ENCODE data around the gene C1orf74. TPM values are rescaled to one million over a fixed set of nuclear protein-coding genes. Genes with fewer than 3 reads are reported as not detected.
A peak's percentile ranks its signal among the peaks of the same experiment; 100 is the strongest.

The C1orf74 gene
- polyA plus RNA-seq, 2 of the 4 experiments (the other 2 are of a cell fraction) = 2.4 to 3.3 TPM

- peak; percentile 95 to 97 for DNase-seq (ENCODE audit: low read depth in 1 of 2, low spot score in 1 of 2)
- 8% methylated on average over 37 of the region's 37 CpGs for WGBS (ENCODE audit: missing lambda C conversion rate)
- H3K27ac ChIP-seq = peak overlapping the region; percentile 41 to 74; a peak in 5 of 6 replicates
- H3K4me2 ChIP-seq = peak overlapping the region; percentile 62
- H3K4me3 ChIP-seq = peak overlapping the region; percentile 26; the same call in 1 of the 3 replicates
- H3K4me1 ChIP-seq = peaks cover 7% of the 10 kb centered on the region; the same call in 1 of the 3 replicates
- ChIA-PET CTCF (interaction anchor here (0.6 to 2.9 kb wide), 48 partner anchors 9 to 1561 kb away, joined by 3 to 22 read pairs (median 4); no protein-coding TSS in a partner anchor), POLR2A (no interaction called here)
- H3K9me3 ChIP-seq = no peaks in the 10 kb centered on the region
- FAIRE-seq = peak; percentile 51
- peak; percentile 99 for ATAC-seq
- TF ChIP-seq GATA3 (IDR thresholded peaks at IDR 0.05; ENCODE audit: borderline replicate concordance) (0 out of 2 replicates have a peak, but pooled peaks have one; percentile 24), ELK1 (IDR thresholded peaks at IDR 0.05; ENCODE audit: low read depth, low read length) (no peak), HDAC2 (IDR thresholded peaks at IDR 0.05) (no peak), PHF8 (IDR thresholded peaks at IDR 0.05; ENCODE audit: borderline replicate concordance, low read depth) (no peak), ESRRA (IDR thresholded peaks at IDR 0.05; ENCODE audit: borderline replicate concordance, low read length) (no peak), JUNB (IDR thresholded peaks at IDR 0.05) (no peak), CBX2 (IDR thresholded peaks at IDR 0.05; ENCODE audit: borderline replicate concordance, low read depth) (no peak), POLR2A (IDR thresholded peaks at IDR 0.05; ENCODE audit: low read length) (no peak), RNF2 (IDR thresholded peaks at IDR 0.05; ENCODE audit: borderline replicate concordance, low read depth) (no peak), EHMT2 (IDR thresholded peaks at IDR 0.05; ENCODE audit: low read depth) (no peak), RCOR1 (IDR thresholded peaks at IDR 0.05; ENCODE audit: low read depth, low read length) (no peak), TP53 (CRISPR knock-in tag; IDR thresholded peaks at IDR 0.05) (no peak), SMC3 (IDR thresholded peaks at IDR 0.05) (peak; percentile 78), FOSB (CRISPR knock-in tag; IDR thresholded peaks at IDR 0.05) (no peak), NPAS2 (CRISPR knock-in tag; IDR thresholded peaks at IDR 0.05; ENCODE audit: borderline replicate concordance) (no peak), RAD21 (conservative IDR thresholded peaks at IDR 0.05 in 1 of 2, IDR thresholded peaks at IDR 0.05 in 1 of 2) (peak; percentile 57 to 83), FOSL2 (IDR thresholded peaks at IDR 0.05) (peak; percentile 49; the same call in 1 of the 2 replicates), FOSL2 (CRISPR knock-in tag; IDR thresholded peaks at IDR 0.05) (peak; percentile 96), HOXB13 (CRISPR knock-in tag; IDR thresholded peaks at IDR 0.05; ENCODE audit: low read depth) (no peak), HMGXB4 (CRISPR knock-in tag; IDR thresholded peaks at IDR 0.05; ENCODE audit: borderline replicate concordance) (no peak), EHF (CRISPR knock-in tag; IDR thresholded peaks at IDR 0.05) (no peak), HES2 (IDR thresholded peaks at IDR 0.05) (no peak), MAX (IDR thresholded peaks at IDR 0.05) (peak; percentile 80), ATOH8 (CRISPR knock-in tag; IDR thresholded peaks at IDR 0.05; ENCODE audit: low read depth) (no peak), CTCF (IDR thresholded peaks at IDR 0.05) (peak; percentile 96), RARB (CRISPR knock-in tag; IDR thresholded peaks at IDR 0.05) (no peak), BCL3 (IDR thresholded peaks at IDR 0.05) (no peak), HOXB5 (CRISPR knock-in tag; IDR thresholded peaks at IDR 0.05) (no peak), MYC (IDR thresholded peaks at IDR 0.05; ENCODE audit: borderline replicate concordance, low read length) (peak; percentile 37; the same call in 1 of the 2 replicates), ZSCAN20 (CRISPR knock-in tag; IDR thresholded peaks at IDR 0.05) (no peak), PBX3 (IDR thresholded peaks at IDR 0.05) (no peak), KDM5A (IDR thresholded peaks at IDR 0.05) (no peak)
Measured at GRCh38 chr1:209747580-209748262, 36.6 kb downstream of the C1orf74 start.
